Stimulated activated CD4-positive, alpha-beta T cell treated with anti-CD3 and anti-CD28 coated beads, TNF-alpha, amount 100 ng/mL, for 24 hours (primary cell): ENCODE data around the gene REG1B.

Experiments
- DNase-seq, 3 experiments: peaks; one replicate each; pipeline ENCODE4 v3.0.0-alpha.2; 2020; ENCODE audit warnings: low read depth in 3 of 3

REG1B gene

DNA sequence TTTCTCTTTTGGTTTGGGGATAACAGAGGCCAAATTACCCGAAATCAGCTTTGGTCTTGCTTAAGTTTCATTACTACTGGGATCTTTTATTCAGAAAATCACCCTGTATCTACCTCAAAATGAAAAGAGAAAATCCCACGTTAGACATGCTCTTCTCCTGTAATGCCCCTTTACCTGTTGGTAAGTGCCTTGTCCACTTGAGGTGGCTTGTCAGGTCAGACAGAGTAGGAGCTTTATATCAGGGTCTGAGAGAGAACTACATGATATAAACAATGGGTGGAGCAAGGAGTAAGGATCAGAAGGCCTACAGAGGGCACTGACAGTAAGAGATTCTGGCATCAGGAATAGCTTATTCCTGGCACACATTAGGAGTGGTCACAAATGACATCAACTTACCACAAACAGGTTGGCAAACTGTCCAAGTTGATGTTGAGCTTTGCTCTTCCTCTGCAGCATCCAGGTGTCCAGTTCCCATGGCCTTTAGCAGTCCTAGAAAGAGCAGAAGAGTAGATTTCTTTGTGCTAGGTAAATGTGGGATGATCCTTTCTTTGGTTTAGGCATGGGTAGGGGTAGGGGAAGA lies at the start of gene REG1B:
Gene REG1B (minus strand): TSS at position 209 of the 580 bp plus-strand sequence. CDS start 381 bp downstream, outside the sequence.
- DNase-seq: no peak

GRCh38 chr2:79131687-79132086 lies 43.9 kb upstream of the REG1B start:
- DNase-seq: no peak

GRCh38 chr2:79129804-79130203 lies 42.0 kb upstream of the REG1B start:
- no peak for DNase-seq

DNA sequence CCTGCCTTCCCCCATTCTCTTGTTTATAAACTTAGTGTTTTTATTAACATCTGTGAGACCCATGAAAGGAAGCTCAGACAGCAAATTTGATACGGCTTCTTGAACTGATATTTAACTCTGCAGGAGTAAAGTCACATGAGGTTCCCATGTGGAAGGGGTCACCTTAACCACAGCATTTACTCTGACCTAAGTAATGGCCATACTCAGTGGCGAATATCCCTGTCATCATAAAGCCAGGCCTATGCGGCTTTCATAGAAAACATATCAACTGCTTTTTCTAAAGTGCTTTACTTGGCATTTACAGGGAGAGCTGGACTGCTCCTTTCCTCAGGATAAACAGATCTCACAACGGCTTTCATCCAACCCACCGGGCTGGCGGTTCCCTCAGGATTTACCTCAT lies 41.5 kb upstream of the REG1B start:
- no peak for DNase-seq

GRCh38 chr2:79128406-79128805 lies 40.6 kb upstream of the REG1B start:
- no peak for DNase-seq

GRCh38 chr2:79125721-79125985 lies 37.9 kb upstream of the REG1B start:
- no peak for DNase-seq

DNA sequence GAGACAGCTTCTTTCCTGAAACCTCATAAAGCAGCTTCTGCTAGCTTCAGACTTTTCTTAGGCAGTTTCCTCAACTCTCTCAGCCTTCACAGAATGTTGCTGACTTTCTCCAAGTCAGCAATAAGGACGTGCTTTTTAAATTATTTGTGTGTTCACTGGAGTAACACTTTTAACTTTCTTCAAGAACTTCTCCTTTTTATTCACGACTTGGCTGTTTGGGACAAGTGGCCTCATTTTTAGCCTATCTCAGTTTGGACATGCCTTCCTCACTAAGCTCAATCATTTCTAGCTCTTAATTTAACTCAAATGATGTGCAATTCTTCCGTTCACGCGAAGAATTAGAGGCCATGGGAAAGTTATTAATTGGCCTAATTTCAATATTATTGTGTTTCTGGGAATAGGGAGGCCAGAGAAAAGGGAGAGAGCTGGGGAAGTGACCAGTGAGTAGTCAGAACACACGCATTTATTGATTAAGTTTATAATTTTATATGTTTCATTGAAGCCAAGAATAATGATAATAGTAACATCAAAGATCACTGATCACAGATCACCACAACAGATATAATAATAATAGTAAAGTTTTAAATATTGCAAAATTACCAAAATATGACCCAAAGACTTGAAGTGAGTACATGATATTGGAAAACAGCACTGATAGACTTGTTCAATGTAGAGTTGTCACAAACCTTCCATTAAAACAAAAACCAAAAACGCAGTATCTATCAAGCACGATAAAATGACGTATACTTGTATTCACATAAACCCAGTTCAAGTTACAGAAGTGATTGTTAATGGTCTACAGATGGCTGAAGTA lies 37.3 kb upstream of the REG1B start:
- DNase-seq: no peak

DNA sequence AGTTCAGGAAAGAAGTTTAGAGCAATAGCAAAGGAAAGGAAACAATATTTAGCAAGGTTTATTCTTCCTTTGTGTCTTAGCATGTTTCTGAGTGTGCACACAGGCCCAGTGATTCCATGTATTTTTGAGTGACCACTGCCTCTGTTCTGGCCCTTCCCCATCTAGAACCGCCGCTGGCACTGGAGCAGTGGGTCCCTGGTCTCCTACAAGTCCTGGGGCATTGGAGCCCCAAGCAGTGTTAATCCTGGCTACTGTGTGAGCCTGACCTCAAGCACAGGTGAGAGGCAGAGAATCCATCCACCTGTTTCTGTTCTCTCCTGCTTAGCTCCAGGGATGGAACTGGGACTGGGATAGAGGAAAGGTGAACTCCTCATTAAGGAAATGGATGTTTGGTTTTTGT lies 34.9 kb upstream of the REG1B start:
- DNase-seq: no peak

GRCh38 chr2:79120194-79120713 lies 32.5 kb upstream of the REG1B start, which contains the start of gene REG1A:
TSS of gene REG1A (plus strand) at chr2:79120488. CDS start at chr2:79120862, 374 bp downstream.
- DNase-seq: no peak

DNA sequence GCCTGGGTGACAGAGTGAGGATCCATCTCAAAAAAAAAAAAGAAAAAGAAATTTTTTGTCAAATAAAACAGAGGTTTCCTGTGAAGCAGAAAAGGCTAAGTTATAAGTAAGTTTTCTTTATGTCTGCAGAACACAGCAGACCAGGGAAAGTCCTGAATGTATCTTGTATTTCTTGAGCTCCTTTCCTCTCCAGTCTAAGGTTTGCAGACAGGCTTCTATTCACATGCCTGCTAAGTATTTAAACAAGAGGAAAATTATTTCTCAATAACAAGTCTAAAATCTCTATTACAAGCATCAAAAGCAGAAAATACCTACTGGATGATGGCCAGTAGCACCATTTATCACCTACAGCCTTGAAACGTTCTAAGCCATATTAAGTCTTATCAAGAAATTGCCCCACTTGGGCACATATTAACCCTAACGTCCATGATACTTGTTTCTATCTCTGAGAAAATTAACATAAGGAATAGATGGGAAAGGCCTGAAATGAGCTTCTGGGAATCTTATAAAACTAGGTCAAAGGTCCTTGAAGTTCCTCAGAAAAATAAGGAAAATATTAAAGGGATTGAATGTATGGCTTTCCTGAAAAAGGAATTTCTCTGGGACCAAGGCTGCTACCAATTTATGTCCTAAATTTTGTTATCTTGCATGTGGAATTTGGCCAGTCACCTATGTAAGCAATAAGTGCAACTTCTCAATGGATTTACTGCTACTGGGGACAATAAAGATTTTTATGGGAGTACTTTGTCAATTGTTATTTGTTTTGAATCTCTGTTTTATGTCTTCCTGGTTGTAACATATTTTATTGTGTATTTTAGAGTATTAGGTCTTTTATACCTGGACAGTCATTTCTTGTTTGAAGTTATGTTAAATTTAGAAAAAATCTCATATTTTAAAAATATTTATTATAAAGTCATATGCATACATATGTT lies 29.5 kb upstream of the REG1B start:
- no peak for DNase-seq

DNA sequence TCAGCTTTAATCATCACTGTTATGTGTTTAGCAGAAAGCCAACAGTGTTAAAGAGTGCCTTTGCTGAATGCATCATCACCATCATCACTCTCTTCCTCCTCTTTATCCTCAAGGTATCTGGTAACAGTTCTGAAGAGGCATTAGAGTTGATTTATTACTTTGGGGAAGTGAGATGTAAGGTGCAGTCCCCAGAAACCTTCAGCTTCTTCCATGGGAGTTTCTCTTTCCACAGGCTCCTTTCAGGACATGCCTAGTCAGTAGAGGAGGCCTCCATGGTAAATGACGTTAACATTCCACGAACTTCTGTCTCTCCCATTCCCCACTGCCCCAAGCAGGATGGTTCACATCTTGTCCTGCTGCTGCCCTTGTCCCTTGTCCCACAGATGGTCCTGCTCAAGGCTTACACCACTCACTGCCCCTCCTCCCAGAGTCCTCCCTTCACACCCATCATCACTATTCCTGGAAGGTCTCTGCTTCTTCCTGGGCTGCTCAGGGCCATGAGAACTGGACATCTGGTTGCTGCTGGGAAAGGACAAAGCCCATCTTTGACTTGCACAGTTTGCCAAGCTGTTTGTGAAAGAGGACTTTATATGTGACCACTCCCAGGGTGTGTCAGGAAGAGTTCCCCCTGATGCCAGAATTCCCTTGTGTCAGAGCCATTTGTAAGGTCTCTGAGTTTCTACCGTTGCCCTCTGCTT lies 27.2 kb upstream of the REG1B start:
- no peak for DNase-seq

DNA sequence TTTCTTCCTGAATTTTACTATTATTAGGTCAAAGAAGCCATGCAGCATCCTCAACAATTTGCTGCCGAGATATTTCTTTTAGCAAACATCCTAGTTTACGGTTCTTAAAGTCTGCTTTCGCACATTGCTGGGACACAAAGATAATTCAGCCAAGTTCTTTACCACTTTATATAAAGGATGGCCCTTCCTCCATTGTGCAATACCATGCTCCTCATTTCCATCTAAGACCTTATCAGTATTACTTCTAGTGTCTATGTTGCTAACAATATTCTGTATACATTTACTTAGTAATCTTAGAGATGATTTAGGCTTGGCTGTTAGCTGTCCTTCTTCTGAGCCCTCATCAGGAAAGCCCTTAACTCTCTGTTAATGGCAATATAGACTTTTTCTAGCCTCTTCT lies 24.5 kb upstream of the REG1B start:
- no peak for DNase-seq

DNA sequence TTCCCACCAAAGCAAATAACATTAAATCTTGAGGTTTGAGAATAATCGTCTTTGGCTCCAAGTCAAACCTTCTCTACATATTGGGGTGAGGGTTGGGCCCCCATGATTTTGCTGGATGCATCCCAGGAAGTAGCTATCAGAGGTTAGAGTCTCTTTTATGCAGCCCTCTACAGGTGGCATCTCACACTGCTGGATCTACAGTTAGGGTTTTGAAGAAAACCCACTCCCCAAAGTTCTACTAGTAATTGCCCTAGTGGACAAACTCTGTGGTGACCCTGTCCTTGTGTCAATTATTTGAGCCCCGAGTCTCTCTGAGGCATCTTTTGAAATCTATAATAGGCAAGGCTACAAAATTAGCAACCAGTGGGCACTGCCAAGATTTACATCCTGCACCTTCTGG lies 17.5 kb upstream of the REG1B start:
- no peak for DNase-seq

GRCh38 chr2:79103214-79103613 lies 15.4 kb upstream of the REG1B start:
- no peak for DNase-seq

DNA sequence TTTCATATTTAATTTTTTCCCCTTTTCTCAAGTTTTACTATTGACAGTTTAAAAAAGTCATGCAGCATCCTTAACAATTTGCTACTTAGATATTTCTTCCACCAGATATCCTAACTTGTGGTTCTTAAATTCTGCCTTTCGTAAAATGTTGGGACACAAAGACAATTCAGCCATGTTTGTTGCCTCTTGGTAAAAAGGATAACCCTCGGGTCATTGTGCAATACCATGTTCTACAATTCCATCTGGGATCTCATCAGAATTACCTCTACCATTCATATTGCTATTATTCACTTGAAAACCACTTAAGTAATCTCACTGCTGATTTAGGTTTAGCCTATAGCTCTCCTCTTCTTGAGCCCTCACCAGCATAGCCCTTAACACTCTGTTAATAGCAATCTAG lies 13.2 kb upstream of the REG1B start:
- DNase-seq: no peak

- no peak for DNase-seq
These were observed 12.5 kb upstream of the REG1B start for GRCh38 chr2:79100285-79100684.

DNA sequence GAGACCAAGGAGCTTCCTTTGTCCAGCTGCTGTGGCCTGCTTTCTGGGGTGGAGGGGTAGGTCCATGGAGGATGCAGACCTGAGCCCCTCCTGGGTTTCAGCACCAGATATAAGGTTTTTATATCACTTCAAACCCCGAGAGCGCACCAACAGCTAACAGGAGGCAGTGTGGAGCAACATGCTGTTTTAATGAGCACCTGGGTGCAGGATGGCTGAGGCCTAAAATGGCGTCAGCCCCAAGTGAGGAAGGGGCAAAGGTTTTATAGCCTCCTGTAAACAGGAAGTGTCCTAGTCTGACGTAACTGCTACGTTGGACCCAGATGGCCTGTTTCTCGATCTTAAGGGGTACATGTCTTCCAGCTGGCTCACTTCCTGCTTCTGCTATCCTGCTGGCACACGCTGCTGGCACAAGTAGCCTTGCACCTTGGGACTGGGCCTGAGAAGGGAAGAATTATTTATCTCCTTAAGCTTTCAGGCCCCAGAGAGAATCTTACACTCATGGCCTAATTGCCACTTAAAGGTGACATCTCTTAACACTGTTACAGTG lies 11.4 kb upstream of the REG1B start:
- no peak for DNase-seq

DNA sequence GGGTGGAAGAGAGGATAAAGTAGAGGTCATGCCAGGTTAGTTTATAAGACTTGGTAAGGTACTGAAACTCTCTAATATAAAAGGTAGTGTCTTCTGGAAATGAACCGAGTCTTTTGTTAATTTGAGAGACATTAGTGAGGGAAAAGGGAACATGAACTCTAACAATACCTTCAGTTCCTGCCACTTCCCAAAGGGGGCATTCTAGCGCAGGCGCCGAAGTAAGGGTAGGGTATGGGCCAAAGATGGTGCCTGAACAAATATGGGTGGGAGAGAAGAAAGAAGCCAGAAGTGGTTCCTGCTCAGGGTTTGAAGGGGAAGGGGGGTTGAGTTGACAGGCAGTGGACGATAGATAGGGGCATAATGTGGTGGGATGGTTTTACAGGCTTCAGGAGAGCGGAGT lies 10.1 kb upstream of the REG1B start:
- DNase-seq: no peak

- no peak for DNase-seq
These were observed 2.9 kb upstream of the REG1B start for GRCh38 chr2:79090693-79091092.

DNA sequence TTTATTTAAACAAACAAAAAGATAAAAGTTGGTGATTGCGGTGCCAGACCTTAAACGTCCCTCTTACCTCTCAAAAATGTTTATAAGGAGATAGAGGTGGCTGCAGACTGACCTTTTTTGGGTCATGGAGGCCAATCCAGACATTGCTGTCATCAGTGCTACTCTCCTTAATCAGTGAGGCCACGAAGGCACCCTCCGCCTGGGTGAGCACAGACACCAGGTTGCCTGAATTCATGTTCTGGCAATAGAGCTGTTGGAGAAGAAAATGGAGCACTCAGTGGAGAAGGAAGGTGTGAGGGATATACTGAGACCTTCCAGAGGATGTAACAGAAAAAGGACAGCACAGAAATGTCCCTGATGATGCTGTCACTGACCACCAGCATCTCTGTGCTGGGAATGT lies 1.5 kb downstream of the REG1B start:
- no peak for DNase-seq

DNA sequence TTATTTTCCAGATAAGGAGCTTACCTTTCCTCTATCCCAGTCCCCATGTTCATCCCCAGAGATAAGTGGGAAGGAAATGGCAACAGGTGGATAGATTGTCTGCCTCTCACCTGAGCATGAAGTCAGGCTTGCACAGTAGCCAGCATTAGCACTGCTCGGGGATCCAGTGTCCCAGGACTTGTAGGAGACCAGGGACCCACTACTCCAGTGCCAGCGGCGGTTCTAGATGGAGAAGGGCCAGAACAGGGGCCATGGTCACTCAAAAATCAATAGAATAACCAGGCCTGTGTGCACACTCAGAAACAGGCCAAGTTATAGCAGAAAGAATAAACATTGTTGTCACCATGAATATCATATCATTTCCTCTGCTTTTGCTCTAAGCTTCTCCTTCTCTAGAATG lies 2.4 kb downstream of the REG1B start:
- DNase-seq: no peak
